K562 (cell line): ENCODE data around the gene FANCD2. TPM values are rescaled to one million over a fixed set of nuclear protein-coding genes. Genes with fewer than 3 reads are reported as not detected.

ENCODE experiments used
- BCOR ChIP-seq: fragments of 450-650 bp; IDR thresholded peaks from 2 replicates; pipeline ENCODE4 v1.6.1; 2016
- CEBPB ChIP-seq: fragments of 450-650 bp; IDR thresholded peaks from 2 replicates; pipeline ENCODE4 v1.6.1; 2016; ENCODE audit warnings: missing genetic modification characterization, missing compliant biosample characterization
- CREBBP ChIP-seq: IDR thresholded peaks from one replicate; pipeline ENCODE4 v1.6.1; 2012; ENCODE audit warnings: low read depth, mild to moderate bottlenecking, control low read depth, inconsistent platforms, low read length
- MBD2 ChIP-seq: sonication (generic); IDR thresholded peaks from 2 replicates; pipeline ENCODE4 v1.6.1; 2016; ENCODE audit warnings: low read depth, borderline replicate concordance
- NFXL1 ChIP-seq: fragments of 450-650 bp; formaldehyde crosslinking; IDR thresholded peaks from 2 replicates; pipeline ENCODE4 v1.4.0; 2021; ENCODE audit warnings: mild to moderate bottlenecking
- NR2C1 ChIP-seq, 2 experiments: fragments of 450-650 bp; IDR thresholded peaks; 2 replicates each; pipeline ENCODE4 v1.6.1; 2017; ENCODE audit warnings: mild to moderate bottlenecking in 2 of 2, antibody characterized with exemption in 1 of 2, inconsistent platforms in 1 of 2, missing compliant biosample characterization in 1 of 2, missing genetic modification characterization in 1 of 2
- NR2C2 ChIP-seq, 2 experiments: fragments of 200-800 bp in 1 of 2; sonication (Bioruptor generic) in 1 of 2; sonication (generic) in 1 of 2; formaldehyde crosslinking in 1 of 2; IDR thresholded peaks; 2 replicates each; pipeline versions ENCODE4 v1.6.1 to v1.8.0; 2016 to 2022; ENCODE audit warnings: mild to moderate bottlenecking in 1 of 2, missing compliant biosample characterization in 1 of 2, missing genetic modification characterization in 1 of 2, missing genetic modification reagents in 1 of 2
- STAT5A ChIP-seq: IDR thresholded peaks from 2 replicates; pipeline ENCODE4 v1.6.1; 2012; ENCODE audit warnings: low read length, inconsistent platforms, borderline replicate concordance
- TEAD1 ChIP-seq, 2 experiments: fragments of 450-650 bp in 1 of 2; sonication (generic) in 1 of 2; formaldehyde crosslinking; IDR thresholded peaks; 2 replicates each; pipeline versions ENCODE4 v1.4.0 to v1.8.0; 2020 to 2022; ENCODE audit warnings: mild to moderate bottlenecking in 2 of 2, missing genetic modification reagents in 1 of 2
- ZNF146 ChIP-seq: IDR thresholded peaks from one replicate; pipeline ENCODE4 v1.6.1; 2018; ENCODE audit warnings: missing compliant biosample characterization; ENCODE audit not compliant: unreplicated experiment
- polyA plus RNA-seq, 8 experiments: library from polyadenylated mRNA; depleted of rRNA in 4 of 8; stranded (reverse) in 5 of 8; unstranded in 3 of 8; fragments of >200 nt; fragmentation: Nextera tagmentation in 2 of 8; fragmentation: Illumina TruSeq in 1 of 8; extraction: Ambion mirVana in 2 of 8; extraction: Trizol in 1 of 8; gene quantifications; 2 replicates each; pipeline versions ENCODE4 v1.2.1 to v1.2.3, GENCODE V29; 2011 to 2014; ENCODE audit warnings: inconsistent platforms in 1 of 8, missing spikeins in 1 of 8
- total RNA-seq, 7 experiments: library from RNA; depleted of rRNA in 6 of 7; stranded (reverse); fragments of >200 nt in 6 of 7; fragmentation: Illumina TruSeq in 2 of 7; extraction: Trizol in 2 of 7; gene quantifications; 2 replicates each; pipeline versions ENCODE4 v1.2.1 to v1.2.3, GENCODE V29; 2011 to 2021; ENCODE audit warnings: low replicate concordance in 1 of 7

FANCD2 gene
- total and polyA plus RNA-seq, 9 of the 15 experiments (the other 6 are each of a cell fraction or from before 2014, with no cell fraction given) = 59.4 to 137 (median 96.1) TPM

GRCh38 chr3:10023587-10024310 is 2.5 kb upstream of the FANCD2 start (continued):
- TF ChIP-seq BCOR (no peak), CEBPB (tag) (peak; percentile 93), NFXL1 (CRISPR knock-in tag) (no peak), NR2C2 (CRISPR knock-in tag; IDR thresholded peaks at IDR 0.05) (0 out of 2 replicates have a peak, but pooled peaks have one; percentile 39), NR2C2 (tag; IDR thresholded peaks at IDR 0.05) (no peak), TEAD1 (CRISPR knock-in tag; IDR thresholded peaks at IDR 0.05) (0 out of 4 replicates have a peak, but pooled peaks of 1 of the 2 experiments have one; percentile 36), ZNF146 (CRISPR knock-in tag) (no peak), MBD2 (no peak), CREBBP (no peak), STAT5A (no peak), NR2C1 (IDR thresholded peaks at IDR 0.05) (peak; percentile 41; the same call in 1 of the 2 replicates), NR2C1 (tag; IDR thresholded peaks at IDR 0.05) (peak; percentile 68; the same call in 1 of the 2 replicates)
